ENCODE data around the gene ZFYVE21. TPM values are rescaled to one million over a fixed set of nuclear protein-coding genes. Genes with fewer than 3 reads are reported as not detected.

The ZFYVE21 gene
- total RNA-seq, 1 experiment from 2014 or later = 31.3 TPM

DNA sequence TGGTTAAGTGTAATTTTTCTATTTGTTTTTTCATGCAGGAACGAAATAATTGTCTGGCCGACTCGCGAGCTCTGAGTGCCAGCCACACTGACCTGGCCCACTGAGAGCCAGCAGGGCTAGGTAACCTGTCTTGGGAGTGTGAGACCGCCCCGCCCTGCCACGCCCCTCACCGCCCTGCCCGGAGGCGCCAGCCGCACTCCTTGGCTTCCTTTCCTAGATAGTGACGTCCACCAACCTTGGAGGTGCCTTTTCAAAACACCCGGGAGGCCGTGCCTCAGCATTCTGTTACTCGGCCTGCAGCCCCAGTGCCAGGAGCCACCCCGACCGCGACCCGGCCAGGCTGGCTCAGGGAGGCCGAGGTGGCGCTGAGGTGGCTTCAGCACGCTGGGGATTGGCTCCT is 22.1 kb upstream of the ZFYVE21 start (continued):
- TF ChIP-seq RAD21 (IDR thresholded peaks at IDR 0.05; ENCODE audit: low read depth) (no peak), FOSL1 (IDR thresholded peaks at IDR 0.05; ENCODE audit: low read depth) (no peak)

DNA sequence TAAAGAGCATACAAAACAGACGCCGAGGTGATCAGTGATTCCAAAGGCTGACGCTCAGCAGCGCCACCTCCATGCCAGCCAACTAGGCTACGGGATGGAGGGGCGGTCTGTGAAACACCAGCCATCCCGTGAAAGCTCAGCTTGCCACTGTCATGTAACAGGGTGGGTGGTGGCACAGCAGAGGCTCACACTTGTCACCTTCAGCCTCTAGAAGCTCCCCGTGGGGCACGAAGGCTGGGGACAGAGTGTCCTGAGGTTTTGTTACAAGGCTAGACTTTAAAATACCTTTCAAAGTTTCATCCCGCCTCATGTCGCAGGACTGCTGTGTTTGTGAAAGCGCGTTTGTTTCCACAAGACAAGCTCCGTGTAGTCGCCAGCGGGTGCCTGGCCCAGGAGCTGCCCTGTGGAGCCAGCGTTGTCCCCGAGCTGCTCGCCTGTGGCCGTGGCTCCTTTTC is 21.0 kb upstream of the ZFYVE21 start:
- CTCF ChIA-PET = no interaction called here
- no peak overlapping the region for H3K27ac ChIP-seq (ENCODE audit: low read depth, low read length)
- no TSS peak for BruUV-seq (replicated peaks)

More for the DNA sequence above, 21.0 kb upstream of the ZFYVE21 start:
- Histone ChIP-seq H3K4me1 (ENCODE audit: control insufficient read depth in 1 of 2, insufficient read depth in 2 of 2, low read length in 2 of 2) (no peaks in the 10 kb centered on the region), H4K20me1 (ENCODE audit: insufficient read depth) (peaks cover under 1% of the 10 kb centered on the region; the same call in 1 of the 2 replicates), H3K9ac (ENCODE audit: low read length) (no peak overlapping the region), H2AFZ (ENCODE audit: low read depth, low read length, poor library complexity, severe bottlenecking) (no peak overlapping the region), H3K27me3 (ENCODE audit: insufficient read depth, low read length) (no peaks in the 10 kb centered on the region), H3K4me3 (replicated peaks in 1 of 2; ENCODE audit: low read depth in 1 of 2, low read length in 2 of 2) (no peak overlapping the region), H3K36me3 (ENCODE audit: control insufficient read depth in 1 of 2, insufficient read depth in 2 of 2, low read length in 2 of 2) (peaks cover 4 to 7% of the 10 kb centered on the region in 2 experiments; a peak in 3 of 4 replicates), H3K9me2 (ENCODE audit: insufficient read depth) (no peaks in the 10 kb centered on the region), H3K9me3 (ENCODE audit: control insufficient read depth in 1 of 2, insufficient read depth in 1 of 2, low read depth in 1 of 2, low read length in 2 of 2) (no peaks in the 10 kb centered on the region), H3K4me2 (ENCODE audit: low read length) (no peak overlapping the region), H3K79me2 (ENCODE audit: insufficient read depth, low read length) (peaks cover 7% of the 10 kb centered on the region; the same call in 1 of the 2 replicates)
- TF ChIP-seq, protein P1, sequence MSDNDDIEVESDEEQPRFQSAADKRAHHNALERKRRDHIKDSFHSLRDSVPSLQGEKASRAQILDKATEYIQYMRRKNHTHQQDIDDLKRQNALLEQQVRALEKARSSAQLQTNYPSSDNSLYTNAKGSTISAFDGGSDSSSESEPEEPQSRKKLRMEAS (IDR thresholded peaks at IDR 0.05) = no peak
- TF ChIP-seq, protein P2, sequence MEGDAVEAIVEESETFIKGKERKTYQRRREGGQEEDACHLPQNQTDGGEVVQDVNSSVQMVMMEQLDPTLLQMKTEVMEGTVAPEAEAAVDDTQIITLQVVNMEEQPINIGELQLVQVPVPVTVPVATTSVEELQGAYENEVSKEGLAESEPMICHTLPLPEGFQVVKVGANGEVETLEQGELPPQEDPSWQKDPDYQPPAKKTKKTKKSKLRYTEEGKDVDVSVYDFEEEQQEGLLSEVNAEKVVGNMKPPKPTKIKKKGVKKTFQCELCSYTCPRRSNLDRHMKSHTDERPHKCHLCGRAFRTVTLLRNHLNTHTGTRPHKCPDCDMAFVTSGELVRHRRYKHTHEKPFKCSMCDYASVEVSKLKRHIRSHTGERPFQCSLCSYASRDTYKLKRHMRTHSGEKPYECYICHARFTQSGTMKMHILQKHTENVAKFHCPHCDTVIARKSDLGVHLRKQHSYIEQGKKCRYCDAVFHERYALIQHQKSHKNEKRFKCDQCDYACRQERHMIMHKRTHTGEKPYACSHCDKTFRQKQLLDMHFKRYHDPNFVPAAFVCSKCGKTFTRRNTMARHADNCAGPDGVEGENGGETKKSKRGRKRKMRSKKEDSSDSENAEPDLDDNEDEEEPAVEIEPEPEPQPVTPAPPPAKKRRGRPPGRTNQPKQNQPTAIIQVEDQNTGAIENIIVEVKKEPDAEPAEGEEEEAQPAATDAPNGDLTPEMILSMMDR (IDR thresholded peaks at IDR 0.05 in 2 of 3, conservative IDR thresholded peaks at IDR 0.05 in 1 of 3; ENCODE audit: borderline replicate concordance in 1 of 3, insufficient read depth in 1 of 3, low read depth in 2 of 3, low read length in 2 of 3) = peak in 2 of 3 experiments; percentile 16 to 24; a peak in 3 of 6 replicates
- ChIA-PET POLR2A (no interaction called here), RAD21 (ENCODE audit: low non-redundant PET in 1 of 2, low total read pairs in 2 of 2, uncharacterized antibody in 2 of 2, unreplicated experiment in 2 of 2) (no interaction called here)
- intact Hi-C loops (cut with micrococcal nuclease) = no loop called here
- DNase-seq (ENCODE audit: low read depth, low spot score) (no peak), ATAC-seq (peak; percentile 38)
